SK-N-SH treated with all-trans-retinoic acid at 6 μM for 48 hours (cell line): ENCODE results near the gene GPC5.
"Not testable (repeated sequence)": the region's sequence is repeated elsewhere in the genome, so short reads cannot be mapped to it uniquely, and the experiment has no call there.

Experiments used
- CREB5 ChIP-seq: fragments of 250-450 bp; sonication (Bioruptor Pico); IDR thresholded peaks from 2 replicates; pipeline ENCODE4 v1.5.1; 2020; ENCODE audit warnings: low read depth, mild to moderate bottlenecking, moderate library complexity
- ZFP3 ChIP-seq: fragments of 250-450 bp; sonication (Bioruptor Pico); IDR thresholded peaks from 2 replicates; pipeline ENCODE4 v1.5.0; 2020; ENCODE audit warnings: mild to moderate bottlenecking, moderate library complexity

- TF ChIP-seq ZFP3, CREB5 (CRISPR knock-in tag): not testable (repeated sequence)
Observed at GRCh38 chr13:92290718-92291307, 892.4 kb downstream of the GPC5 start.
